ENCODE measurements around the gene VTI1A. TPM values are rescaled to one million over a fixed set of nuclear protein-coding genes. Genes with fewer than 3 reads are reported as not detected.

VTI1A gene
- total and polyA plus RNA-seq, 12 donors = 5.2 to 64.1 (median 22.0) TPM

GRCh38 chr10:112823604-112824003 is 376.6 kb downstream of the VTI1A start:
- peaks cover 4 to 8% of the 10 kb centered on the region in 2 donors for H3K4me1 ChIP-seq (replicated peaks in 1 of 2)
- TF ChIP-seq POLR2A (IDR thresholded peaks at IDR 0.05) = no peak
- TF ChIP-seq, protein P1, sequence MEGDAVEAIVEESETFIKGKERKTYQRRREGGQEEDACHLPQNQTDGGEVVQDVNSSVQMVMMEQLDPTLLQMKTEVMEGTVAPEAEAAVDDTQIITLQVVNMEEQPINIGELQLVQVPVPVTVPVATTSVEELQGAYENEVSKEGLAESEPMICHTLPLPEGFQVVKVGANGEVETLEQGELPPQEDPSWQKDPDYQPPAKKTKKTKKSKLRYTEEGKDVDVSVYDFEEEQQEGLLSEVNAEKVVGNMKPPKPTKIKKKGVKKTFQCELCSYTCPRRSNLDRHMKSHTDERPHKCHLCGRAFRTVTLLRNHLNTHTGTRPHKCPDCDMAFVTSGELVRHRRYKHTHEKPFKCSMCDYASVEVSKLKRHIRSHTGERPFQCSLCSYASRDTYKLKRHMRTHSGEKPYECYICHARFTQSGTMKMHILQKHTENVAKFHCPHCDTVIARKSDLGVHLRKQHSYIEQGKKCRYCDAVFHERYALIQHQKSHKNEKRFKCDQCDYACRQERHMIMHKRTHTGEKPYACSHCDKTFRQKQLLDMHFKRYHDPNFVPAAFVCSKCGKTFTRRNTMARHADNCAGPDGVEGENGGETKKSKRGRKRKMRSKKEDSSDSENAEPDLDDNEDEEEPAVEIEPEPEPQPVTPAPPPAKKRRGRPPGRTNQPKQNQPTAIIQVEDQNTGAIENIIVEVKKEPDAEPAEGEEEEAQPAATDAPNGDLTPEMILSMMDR (IDR thresholded peaks at IDR 0.05) = no peak
- intact Hi-C loops (cut with DNase I) = no loop called here
- no peaks in the 10 kb centered on the region for H3K36me3 ChIP-seq (replicated peaks in 1 of 2)
- no peak overlapping the region for H3K27ac ChIP-seq
- DNase-seq = no peak
- no peaks in the 10 kb centered on the region for H3K9me3 ChIP-seq (replicated peaks in 1 of 3)
- H3K4me3 ChIP-seq = no peak overlapping the region
- 89 to 92% (median 92%) methylated on average over 7 of the region's 7 CpGs for WGBS, 4 donors
- H3K27me3 ChIP-seq = no peaks in the 10 kb centered on the region

GRCh38 chr10:112826018-112826697 is 379.1 kb downstream of the VTI1A start:
- TF ChIP-seq, protein P1 (IDR thresholded peaks at IDR 0.05) = no peak
- no peak for TF ChIP-seq POLR2A (IDR thresholded peaks at IDR 0.05)
- no peaks in the 10 kb centered on the region for H3K27me3 ChIP-seq
- H3K27ac ChIP-seq = no peak overlapping the region
- DNase-seq = peak in 1 of 7 donors; percentile 26
- WGBS, 4 donors = 39 to 58% (median 51%) methylated on average over 7 of the region's 7 CpGs
- H3K4me1 ChIP-seq (replicated peaks in 1 of 2) = peaks cover 4 to 8% of the 10 kb centered on the region in 2 donors
- intact Hi-C loops (cut with DNase I) = no loop called here
- no peaks in the 10 kb centered on the region for H3K36me3 ChIP-seq (replicated peaks in 1 of 2)
- no peaks in the 10 kb centered on the region for H3K9me3 ChIP-seq (replicated peaks in 1 of 3)
- no peak overlapping the region for H3K4me3 ChIP-seq

- intact Hi-C loops (cut with DNase I) = no loop called here
- H3K36me3 ChIP-seq (replicated peaks in 1 of 2) = no peaks in the 10 kb centered on the region
- WGBS, 4 donors = 90% methylated on average over 14 of the region's 14 CpGs
Measured at GRCh38 chr10:112827086-112827485, 380.1 kb downstream of the VTI1A start.

GRCh38 chr10:112827951-112828350 is 380.9 kb downstream of the VTI1A start:
- Histone ChIP-seq H3K4me1 (replicated peaks in 1 of 2) (peaks cover 4 to 8% of the 10 kb centered on the region in 2 donors), H3K36me3 (replicated peaks in 1 of 2) (no peaks in the 10 kb centered on the region), H3K27ac (no peak overlapping the region), H3K9me3 (replicated peaks in 1 of 3) (no peaks in the 10 kb centered on the region), H3K4me3 (no peak overlapping the region), H3K27me3 (no peaks in the 10 kb centered on the region)
- TF ChIP-seq, protein P1 (IDR thresholded peaks at IDR 0.05) = no peak
- TF ChIP-seq POLR2A (IDR thresholded peaks at IDR 0.05) = no peak
- 67 to 87% (median 73%) methylated on average over 4 of the region's 4 CpGs for WGBS, 4 donors
- DNase-seq = no peak
- intact Hi-C loops (cut with DNase I) = no loop called here

More at GRCh38 chr10:112827086-112827485, 380.1 kb downstream of the VTI1A start:
- Histone ChIP-seq H3K27me3 (no peaks in the 10 kb centered on the region), H3K9me3 (replicated peaks in 1 of 3) (no peaks in the 10 kb centered on the region), H3K27ac (no peak overlapping the region), H3K4me1 (replicated peaks in 1 of 2) (peaks cover 4 to 8% of the 10 kb centered on the region in 2 donors), H3K4me3 (no peak overlapping the region)
- no peak for DNase-seq
- TF ChIP-seq POLR2A (IDR thresholded peaks at IDR 0.05) = no peak
- TF ChIP-seq, protein P1 (IDR thresholded peaks at IDR 0.05) = no peak

All from adrenal gland (tissue), 12 donors.